GM19455 (cell line): ENCODE results near the gene RPN1.
A peak's percentile ranks its signal among the peaks of the same experiment; 100 is the strongest.
"Not testable (repeated sequence)": the region's sequence is repeated elsewhere in the genome, so short reads cannot be mapped to it uniquely, and the experiment has no call there.

Source experiments
- ATAC-seq: cut with Tn5 transposase; IDR thresholded peaks from one replicate; pipeline ENCODE4 v1.9.1; 2021; ENCODE audit not compliant: unreplicated experiment

Gene RPN1

DNA sequence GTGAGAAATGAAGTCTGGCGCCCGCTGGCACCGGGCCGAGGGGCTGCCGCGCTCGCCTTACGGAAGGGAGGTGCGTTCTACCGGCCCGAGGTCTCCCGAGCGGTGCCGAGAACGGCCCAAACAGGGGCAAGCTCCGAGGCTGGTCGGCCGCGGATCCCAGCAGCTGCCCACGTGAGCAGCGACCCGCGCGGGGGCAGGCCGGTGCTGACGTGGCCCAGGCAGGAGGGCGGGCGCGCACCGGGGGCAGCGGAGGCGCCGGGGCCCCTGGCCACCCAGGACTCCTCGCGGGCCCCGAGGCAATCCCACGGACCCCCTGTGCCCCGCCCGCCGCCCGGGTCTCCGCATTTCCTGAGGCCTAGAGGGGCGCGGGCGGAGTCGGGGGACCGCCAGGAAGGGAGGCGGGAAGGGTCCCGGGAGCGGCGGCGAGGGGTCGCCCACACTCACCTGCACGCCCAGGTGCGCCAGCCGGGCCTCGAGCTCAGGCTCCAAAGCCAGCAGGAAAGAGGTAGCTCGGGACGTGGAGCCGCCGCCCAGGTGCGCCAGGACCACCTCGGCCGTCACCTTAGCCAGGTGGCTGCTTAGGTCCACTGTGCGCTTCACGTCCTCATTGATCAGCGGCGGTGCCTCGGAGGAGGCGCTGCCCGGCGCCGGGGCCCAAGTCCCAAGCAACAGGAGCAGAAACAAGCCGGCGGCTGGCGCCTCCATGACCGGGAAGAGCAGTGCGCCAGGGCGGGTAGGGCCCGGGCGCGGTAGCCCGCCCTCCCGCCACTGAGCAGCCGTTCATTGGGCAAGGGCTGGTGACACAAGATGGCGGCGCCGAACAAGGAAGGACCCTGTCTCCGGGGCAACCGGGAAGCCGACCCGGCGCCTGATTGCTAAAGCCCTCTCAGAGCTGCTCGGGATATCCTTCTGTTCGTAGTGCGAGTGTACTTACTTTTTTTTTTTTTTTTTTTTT is at the start of gene RPN1:
TSS of gene RPN1 (minus strand) at position 723 of the 955 bp plus-strand sequence. CDS start at position 705, 18 bp downstream.
- peak; percentile 92 for ATAC-seq

DNA sequence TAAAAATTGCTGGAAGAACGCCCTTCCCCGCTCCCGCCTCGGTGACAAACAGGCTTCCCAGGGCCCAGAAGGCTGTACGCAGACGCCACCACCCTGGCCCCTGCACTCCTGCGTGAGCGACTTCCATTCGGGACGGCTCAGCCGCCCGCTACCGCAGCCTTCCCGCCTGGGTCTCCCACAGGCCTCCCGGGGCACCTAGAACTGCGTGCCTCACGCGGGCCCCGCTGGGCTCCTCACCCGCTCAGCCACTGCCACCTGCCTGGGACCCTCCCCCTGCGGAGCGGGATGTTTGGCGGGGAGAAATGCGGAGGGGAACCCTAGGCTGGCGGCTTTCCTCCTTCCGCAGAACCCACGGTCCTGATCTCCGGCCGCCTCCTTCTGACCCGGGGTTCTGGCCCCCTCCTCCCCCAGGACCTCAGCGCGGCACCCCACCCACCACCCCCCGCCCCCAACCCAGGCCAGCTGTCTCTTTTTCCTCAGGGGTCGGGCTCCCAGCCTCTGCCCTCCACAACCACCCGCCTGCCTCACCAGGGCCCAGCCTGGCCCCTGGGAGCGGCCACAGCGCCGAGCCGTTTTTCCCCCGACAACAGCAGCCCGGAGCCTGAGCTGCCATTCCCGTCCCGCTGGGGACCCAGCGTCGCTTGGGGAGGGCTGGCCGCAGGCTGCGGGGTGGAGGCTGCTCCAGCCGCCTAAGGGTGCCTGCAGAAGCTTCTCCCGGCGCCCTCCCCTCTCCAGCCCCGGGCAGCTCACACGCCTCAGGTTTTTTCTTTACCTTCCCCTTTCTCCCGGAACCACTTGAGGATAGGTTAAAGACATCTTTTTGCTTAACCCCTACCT is 47.8 kb upstream of the RPN1 start:
- no peak for ATAC-seq

DNA sequence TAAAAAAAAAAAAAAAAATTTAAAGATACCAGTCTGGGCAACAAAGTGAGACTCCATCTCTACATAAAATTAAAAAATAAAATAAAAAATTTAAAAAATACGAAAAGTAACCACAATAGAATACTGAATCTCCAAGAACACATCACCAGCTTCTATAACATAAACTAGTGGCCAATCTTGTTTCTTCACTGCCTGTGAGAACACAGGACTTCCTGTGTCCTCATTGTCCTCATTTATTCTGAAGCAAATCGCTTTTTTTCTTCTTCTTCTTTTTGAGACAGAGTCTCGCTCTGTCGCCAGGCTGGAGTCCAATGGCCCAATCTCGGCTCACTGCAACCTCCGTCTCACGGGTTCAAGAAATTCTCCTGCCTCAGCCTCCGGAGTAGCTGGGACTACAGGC is 46.7 kb upstream of the RPN1 start:
- no peak for ATAC-seq

DNA sequence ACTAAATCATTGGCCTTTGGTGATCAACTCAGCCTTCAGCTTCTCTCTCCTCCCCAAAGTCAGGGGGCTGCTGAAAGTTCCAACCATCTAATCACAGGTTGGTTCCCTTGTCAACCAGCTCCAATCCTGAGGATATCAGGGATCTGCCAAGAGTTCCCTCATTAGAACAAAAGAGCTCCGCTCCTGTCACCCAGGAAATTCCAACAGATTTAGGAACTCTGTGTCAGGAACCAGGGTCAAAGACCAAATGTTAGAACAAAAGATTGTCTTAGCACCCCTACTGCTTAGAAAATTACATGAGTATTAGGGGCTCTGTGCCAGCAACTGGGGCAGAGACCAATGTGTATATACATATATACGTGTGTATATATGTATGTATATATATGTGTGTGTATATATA is 43.1 kb upstream of the RPN1 start:
- no peak for ATAC-seq

DNA sequence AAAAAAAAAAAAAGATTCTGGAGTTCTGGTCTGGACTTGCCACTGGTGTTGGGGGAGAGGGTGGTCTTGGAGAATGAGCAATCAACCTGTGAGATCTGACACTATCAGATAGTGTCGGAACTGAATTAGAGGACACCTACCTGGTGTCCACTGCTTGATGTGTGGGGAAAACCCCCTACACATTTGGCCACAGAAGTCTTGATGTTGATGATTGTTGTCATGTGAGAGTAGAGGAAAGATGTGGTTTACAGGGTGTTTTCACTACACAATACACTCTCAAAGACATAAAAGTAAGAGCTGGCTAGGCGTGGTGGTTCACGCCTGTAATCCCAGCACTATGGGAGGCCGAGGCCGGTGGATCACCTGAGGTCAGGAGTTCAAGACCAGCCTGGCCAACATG is 38.4 kb upstream of the RPN1 start:
- no peak for ATAC-seq

DNA sequence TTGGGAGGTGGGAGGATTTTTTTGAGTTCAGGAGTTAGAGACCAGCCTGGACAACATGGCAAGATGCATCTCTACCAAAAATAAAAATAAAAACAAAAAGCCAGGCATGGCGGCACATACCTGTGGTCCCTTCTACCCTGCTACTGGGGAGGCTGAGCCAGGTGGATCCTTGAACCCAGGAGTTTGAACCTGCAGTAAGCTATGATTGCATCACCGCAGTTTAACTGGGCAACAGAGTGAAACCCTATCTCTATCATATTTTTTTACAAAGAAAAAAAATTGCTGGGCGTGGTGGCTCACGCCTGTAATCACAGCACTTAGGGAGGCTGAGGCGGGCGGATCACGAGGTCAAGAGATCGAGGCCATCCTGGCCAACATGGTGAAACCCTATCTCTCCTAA is 35.8 kb upstream of the RPN1 start:
- no peak for ATAC-seq

DNA sequence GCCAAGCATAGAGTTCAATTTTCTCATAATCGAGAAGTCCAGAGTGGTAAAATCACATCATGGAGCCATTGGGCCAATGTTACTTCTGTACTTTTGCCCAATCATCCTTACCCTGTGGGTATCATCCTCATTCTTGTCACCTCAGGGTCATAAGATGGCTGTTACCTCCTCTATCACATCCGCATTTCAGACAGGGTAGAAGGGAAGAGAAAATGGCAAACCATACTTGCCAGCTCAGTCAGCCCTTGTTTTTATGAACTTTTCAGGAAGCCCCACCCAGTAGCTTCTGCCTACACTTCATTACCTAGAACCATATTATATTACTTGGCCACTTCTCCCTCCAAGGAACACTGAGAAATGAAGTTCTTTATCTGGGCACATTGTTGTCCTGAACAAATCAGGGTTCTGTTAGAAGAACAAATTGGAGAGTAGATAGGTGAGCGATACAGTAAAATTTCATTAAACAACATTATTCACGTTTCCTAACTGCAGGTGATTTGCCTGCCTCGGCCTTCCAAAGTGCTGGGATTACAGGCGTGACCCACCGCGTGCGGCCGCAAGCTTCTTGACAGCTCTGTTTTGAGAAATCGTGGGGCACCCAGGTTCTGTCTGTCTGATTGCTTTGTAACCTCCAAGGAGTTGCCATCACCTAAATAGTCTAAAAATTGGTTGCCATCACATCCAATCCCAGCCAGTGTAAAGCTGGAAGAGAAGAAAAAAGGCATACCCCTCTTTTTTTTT is 34.5 kb upstream of the RPN1 start:
- ATAC-seq: no peak

DNA sequence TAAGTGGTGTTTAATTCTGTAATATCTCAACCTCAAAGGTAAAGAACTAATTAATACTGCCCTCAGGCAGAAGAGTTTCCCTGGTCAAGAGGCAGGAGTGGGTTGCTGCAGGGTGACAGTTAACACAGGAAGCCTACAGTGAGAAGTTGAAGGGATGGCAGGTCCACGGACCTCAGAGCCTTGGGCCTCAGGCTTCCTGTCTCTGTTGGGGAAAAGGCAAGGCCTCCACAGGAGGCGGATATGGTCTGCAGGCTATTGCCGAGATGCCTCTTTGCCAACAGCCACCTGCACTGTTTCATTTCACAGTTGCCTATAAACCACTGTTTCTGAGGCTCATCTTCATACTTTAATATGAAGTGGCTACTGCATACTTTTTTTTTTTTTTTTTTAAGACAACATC is 33.3 kb upstream of the RPN1 start:
- ATAC-seq: no peak

DNA sequence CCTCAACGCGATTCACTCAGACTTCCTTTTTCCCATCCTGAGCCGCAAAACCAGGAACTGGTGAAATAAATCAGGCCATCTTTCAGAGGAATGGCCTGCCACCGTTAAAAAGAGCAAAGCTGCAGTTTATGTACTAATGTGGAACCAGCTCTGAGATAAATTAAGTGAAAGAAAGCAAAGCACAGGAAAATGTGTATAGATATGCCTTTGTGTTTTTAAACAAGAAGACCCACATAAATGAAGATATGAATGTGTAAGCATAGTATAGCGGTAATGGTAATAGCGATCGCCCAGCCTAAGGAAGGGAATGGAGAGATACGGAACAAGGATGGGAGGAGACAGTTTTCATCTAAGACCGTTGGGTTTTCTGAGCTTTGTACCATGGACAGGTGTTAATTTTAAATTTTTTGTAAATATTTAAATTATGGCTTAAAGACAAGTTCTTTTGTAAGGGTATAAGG is 30.8 kb upstream of the RPN1 start:
- ATAC-seq: no peak

DNA sequence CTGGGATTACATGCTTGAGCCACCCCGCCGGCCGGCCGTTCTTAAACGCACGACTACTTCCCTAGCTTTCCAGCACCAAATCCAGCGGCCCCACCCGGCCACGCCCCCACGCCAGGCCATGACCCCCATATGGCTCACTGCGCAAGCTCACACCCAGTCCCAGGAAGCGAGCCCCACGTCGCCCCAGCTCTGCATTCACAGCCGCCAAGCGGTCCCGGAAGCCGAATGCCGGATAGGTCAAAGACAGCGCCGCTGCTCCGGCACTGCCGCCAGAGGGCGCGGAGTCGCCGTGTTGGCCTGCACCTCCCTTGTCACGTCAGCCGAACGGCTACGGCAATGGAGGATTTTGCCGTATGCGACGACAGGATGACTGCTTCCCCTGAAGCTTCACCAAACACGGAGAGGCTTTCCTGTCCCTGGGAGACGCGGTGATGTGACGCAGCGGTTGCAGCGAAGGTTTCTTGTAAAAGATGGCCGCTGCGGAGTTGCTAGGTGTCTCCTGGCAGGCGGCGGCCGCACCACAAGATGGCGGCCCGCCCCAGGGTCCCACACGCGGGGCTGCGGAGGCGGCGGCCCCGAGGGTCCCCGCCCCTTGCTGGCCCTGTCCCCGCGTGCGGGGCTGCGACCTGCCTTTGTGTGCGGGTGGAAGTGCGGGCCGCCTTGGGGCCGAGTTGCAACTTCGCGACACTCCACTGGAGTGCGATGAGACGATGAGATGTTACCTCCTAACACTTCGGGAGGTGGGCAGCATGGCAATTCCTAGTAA is 30.2 kb upstream of the RPN1 start:
- ATAC-seq: peak; percentile 94

DNA sequence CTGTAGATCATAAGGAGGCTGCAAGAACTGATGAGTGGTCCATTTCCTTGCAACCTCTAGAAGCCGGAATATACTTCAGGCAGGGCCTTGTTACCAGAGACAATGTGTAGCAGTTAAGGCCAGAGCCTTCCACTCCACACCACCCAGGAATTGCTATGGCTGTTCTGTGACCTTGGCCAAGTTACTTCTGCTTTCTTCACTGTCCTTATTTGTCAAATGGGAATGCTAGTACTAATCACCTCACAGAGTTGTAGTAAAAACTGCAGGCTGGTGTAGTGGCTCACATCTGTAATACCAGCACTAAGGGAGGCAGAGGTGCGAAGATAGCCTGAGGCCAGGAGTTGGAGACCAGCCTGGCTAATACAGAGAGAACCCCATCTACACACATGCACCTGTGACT is 28.7 kb upstream of the RPN1 start:
- no peak for ATAC-seq

DNA sequence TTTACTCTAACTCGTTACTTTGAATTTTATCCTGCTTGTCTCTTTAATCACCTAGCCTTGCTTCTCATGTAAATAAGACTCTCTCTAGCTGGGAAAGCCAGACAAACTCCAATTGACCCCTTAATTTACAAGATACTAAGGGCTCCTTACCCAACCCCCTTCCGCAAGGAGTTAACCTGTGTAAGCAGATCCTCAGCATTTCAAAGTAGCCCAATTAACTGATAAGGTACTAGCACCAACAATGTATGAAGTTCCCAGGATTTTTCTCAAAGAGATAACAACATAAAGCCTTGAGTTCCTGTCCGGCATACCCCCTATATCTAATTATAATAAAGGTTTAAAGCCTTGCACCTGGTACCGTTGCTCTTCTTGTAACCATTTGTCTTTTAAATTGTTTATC is 25.2 kb upstream of the RPN1 start:
- not testable (repeated sequence) for ATAC-seq

DNA sequence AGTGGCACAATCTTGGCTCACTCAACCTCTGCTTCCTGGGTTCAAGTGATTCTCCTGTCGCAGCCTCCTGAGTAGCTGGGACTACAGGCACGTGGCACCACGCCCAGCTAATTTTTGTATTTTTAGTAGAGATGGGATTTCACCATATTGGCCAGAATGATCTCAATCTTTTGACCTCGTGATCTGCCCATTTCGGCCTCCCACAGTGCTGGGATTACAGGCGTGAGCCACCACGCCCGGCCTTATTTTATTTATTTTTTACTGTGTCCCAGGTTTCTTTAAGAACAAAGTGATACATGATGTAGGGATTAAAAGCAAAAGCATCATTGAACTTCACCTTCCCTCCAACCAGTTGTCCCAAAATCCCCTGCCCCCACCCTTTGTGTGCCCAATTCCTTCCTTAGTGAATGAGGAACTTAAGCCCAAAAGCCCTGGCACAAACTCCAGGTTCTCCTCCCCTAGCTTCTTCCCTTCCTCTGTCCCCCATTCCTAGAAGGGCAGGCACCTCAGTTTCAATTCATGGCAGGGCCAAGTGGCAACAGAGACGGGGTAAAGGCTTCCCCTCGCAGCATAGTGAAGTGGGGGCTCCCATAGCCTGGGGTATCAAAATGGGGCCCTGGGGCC is 23.7 kb upstream of the RPN1 start:
- ATAC-seq: no peak

DNA sequence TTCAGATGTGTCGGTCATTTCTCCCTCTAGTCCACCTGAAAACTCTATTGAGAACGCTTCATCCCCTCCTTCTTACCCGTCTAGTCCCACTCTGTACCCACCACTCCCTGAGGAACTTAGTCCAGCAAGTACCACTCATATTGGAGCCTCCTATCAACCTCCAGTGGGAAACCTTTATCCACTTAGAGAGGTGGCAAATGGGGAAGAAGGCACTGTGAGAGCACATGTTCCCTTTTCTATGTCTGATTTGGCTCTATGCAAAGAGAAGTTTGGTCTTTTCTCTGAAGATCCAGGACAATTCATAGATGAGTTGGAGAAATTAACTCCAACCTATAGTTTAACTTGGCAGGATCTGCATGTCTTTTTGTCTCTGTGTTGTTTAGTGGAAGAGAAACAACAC is 17.0 kb upstream of the RPN1 start:
- no peak for ATAC-seq

DNA sequence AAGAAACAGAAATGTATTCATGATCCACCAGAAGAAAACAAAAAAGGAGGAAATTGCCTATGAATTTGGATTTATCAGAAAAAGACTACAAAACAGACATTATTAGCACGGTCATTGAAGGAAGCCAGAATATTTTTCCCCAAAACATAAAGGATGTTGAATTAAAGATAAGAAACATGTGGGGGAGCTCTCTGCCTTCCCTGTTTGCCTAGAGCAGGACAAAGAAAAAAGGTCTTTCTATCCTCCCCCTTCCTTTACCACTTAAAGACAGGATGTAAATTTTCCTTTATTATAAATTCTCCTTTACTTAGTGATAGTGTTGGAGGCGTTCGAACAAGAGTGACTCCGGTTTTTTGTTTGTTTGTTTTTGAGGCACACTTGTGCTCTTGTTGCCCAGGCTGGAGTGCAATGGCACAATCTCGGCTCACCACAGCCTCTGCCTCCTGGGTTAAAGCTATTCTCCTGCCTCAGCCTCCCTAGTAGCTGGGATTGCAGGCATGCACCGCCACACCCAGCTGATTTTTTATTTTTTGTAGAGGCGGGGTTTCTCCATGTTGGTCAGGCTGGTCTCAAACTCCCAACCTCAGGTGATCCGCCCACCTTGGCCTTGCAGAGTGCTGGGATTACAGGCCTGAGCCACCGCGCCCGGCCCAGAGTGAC is 14.9 kb upstream of the RPN1 start:
- no peak for ATAC-seq

DNA sequence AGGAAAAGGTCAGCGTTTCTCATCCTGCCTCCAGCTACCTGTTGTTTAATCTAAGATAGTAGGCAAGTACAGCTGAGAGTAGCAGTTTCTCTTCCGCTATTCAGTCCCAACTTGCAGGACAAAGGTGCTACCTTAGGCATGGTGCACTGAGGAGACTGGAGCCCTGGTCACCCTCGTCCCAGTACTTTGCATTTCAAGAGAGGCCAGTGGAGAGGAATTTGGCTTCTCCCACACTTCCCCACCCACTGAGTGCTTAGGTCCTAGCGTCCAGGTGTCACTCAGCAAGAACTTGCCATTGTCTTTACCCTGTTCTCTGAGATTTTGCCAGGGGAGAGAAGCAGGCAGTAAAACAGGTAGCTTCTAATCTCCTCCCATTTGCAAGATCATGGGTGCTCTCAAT is 12.5 kb upstream of the RPN1 start:
- no peak for ATAC-seq

DNA sequence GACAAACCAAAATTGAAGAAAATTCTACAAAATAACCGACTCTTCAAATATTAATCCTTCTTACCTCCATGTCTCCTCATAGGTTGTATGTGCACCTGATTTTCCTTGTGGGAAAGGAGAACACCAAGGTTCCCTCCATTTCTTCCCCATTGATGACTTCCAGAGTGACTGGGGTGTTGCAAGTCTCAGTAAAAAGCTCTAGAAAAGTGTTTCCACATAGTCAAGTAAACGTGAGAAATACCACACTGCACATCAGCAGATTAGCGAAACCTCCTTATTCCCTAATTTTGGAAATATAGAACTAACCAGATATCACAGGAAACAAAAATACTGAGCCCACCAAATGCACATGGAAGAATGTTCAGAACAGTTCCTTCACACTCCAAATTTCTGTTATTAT is 4.9 kb upstream of the RPN1 start:
- no peak for ATAC-seq

DNA sequence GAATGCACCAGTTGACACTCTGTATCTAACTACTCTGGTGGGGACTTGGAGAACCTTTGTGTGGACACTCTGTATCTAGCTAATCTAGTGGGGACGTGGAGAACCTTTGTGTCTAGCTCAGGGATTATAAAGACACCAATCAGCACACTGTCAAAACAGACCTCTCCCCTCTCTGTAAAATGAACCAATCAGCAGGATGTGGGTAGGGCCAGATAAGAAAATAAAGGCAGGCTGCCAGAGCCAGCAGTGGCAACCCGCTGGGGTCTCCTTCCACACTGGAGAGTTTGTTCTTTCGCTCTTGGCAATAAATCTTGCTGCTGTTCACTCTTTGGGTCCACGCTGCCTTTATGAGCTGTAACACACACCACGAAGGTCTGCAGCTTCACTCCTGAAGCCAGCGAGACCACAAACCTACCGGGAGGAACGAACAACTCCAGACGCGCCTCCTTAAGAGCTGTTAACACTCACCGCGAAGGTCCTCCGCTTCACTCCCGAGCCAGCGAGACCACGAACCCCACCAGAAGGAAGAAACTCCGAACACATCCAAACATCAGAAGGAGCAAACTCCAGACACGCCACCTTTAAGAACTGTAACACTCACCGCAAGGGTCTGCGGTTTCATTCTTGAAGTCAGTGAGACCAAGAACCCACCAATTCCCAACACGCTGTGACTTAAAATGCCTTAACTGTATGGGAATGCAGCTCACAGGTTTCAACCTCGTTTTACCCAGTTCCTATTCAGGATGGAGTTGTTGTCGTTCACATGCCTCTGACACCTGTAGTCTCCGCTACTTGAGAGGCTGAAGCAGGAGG is 3.6 kb upstream of the RPN1 start:
- ATAC-seq: not testable (repeated sequence)
